Vagina (tissue), 2 donors: ENCODE measurements around the gene MRPL24. TPM values are rescaled to one million over a fixed set of nuclear protein-coding genes. Genes with fewer than 3 reads are reported as not detected.

Experiments
- DNase-seq, 2 donors: peaks; one replicate each; pipeline ENCODE4 v3.0.0-alpha.2; 2017; ENCODE audit errors: extremely low spot score in 2 of 2
- H3K27ac ChIP-seq: fragments of 200-600 bp; sonication (generic); one replicate; pipeline ENCODE4 v1.5.1; 2019
- H3K27me3 ChIP-seq: fragments of 200-600 bp; sonication (generic); one replicate; pipeline ENCODE4 v1.5.1; 2019
- H3K36me3 ChIP-seq, 2 donors: fragments of 200-600 bp; sonication (generic); one replicate each; pipeline ENCODE4 v1.5.1; 2017 to 2019
- H3K4me1 ChIP-seq: fragments of 200-600 bp; sonication (generic); one replicate; pipeline ENCODE4 v1.5.1; 2019
- H3K4me3 ChIP-seq, 2 donors: fragments of 200-600 bp; sonication (generic); 1 replicate in 1 of 2; 2 replicates in 1 of 2; pipeline ENCODE4 v1.5.1; 2016 to 2019
- H3K9me3 ChIP-seq: fragments of 200-600 bp; sonication (generic); one replicate; pipeline ENCODE4 v1.5.1; 2019
- POLR2A ChIP-seq, 2 donors: fragments of 450-650 bp; IDR thresholded peaks; one replicate each; pipeline ENCODE4 v1.6.1; 2017; ENCODE audit warnings: antibody characterized with exemption in 2 of 2, mild to moderate bottlenecking in 2 of 2, moderate library complexity in 2 of 2
- POLR2AphosphoS5 ChIP-seq, 2 donors: sonication (generic); formaldehyde crosslinking; IDR thresholded peaks; one replicate each; pipeline ENCODE4 v1.9.0; 2017; ENCODE audit warnings: antibody characterized with exemption in 2 of 2, mild to moderate bottlenecking in 2 of 2, low read depth in 1 of 2; ENCODE audit not compliant: insufficient read depth in 1 of 2
- intact Hi-C: fragments of 100-400 bp; cut with DNase I; formaldehyde crosslinking; loops from one replicate; pipeline ENCODE4 v1.15.1; 2023
- total RNA-seq: library from RNA; depleted of rRNA; stranded (reverse); fragments of >200 nt; gene quantifications from one replicate; pipeline ENCODE4 v1.2.3, GENCODE V29; 2016
- TF ChIP-seq, protein P1 (sequence below), 3 experiments: fragments of 450-650 bp in 2 of 3; fragments of 200-600 bp in 1 of 3; sonication (generic) in 1 of 3; IDR thresholded peaks; one replicate each; pipeline ENCODE4 v1.5.1; 2017 to 2019; ENCODE audit warnings: antibody characterized with exemption in 3 of 3, mild to moderate bottlenecking in 2 of 3, moderate library complexity in 2 of 3

MRPL24 gene
- total RNA-seq, 1 donor from 2014 or later = 40.0 TPM

DNA sequence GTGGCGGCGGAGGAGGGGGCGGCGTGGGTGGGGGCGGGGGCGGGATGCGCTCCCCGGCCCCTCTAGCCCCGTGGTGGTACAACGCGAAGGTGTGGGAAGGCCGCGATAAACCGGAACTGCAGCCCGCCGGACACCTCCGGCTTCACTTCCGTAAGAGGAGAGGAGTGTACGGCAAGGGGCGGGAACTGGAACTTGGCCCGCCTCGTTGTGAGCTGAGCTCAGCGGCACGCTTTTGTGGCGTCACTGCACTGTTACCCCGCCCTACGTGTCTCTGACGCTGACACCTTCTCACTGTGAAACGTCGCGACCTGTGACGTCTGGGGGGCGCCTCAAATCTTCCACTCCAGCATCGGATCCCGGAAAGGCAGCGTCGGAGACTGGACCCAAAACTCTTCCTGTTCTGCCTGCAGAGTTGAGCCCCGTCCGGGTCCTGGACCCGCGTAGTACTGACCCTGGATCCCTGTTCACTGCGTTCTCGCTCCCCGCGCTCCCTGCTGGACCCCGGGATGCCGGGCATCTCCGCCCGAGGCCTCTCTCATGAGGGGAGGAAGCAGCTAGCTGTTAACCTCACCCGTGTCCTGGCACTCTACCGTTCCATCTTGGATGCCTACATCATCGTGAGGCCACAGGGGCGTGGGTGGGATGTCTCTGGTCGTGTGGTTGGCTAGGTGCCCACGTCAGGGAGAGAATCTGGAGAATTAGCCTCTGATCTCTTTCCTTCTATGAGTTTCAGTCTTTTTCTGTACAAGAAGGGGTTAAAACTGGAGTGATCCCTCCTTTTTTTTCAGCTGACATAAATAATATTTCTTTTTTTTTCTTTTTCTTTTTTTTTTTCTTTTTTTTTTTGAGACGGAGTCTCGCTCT, 12.1 kb downstream of the MRPL24 start, which contains the start of gene ISG20L2:
TSS of gene ISG20L2 (minus strand) at position 168 of the 864 bp plus-strand sequence. CDS start 1,114 bp downstream, outside the sequence.
- peak within 1 kb of the TSS; percentile 83 to 90 for H3K4me3 ChIP-seq
- TF ChIP-seq, protein P1, sequence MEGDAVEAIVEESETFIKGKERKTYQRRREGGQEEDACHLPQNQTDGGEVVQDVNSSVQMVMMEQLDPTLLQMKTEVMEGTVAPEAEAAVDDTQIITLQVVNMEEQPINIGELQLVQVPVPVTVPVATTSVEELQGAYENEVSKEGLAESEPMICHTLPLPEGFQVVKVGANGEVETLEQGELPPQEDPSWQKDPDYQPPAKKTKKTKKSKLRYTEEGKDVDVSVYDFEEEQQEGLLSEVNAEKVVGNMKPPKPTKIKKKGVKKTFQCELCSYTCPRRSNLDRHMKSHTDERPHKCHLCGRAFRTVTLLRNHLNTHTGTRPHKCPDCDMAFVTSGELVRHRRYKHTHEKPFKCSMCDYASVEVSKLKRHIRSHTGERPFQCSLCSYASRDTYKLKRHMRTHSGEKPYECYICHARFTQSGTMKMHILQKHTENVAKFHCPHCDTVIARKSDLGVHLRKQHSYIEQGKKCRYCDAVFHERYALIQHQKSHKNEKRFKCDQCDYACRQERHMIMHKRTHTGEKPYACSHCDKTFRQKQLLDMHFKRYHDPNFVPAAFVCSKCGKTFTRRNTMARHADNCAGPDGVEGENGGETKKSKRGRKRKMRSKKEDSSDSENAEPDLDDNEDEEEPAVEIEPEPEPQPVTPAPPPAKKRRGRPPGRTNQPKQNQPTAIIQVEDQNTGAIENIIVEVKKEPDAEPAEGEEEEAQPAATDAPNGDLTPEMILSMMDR (IDR thresholded peaks at IDR 0.05) = peak in 1 of 3 experiments; percentile 8
- TF ChIP-seq POLR2AphosphoS5 (IDR thresholded peaks at IDR 0.05; ENCODE audit: insufficient read depth in 1 of 2, low read depth in 1 of 2) (peak; percentile 71 to 93), POLR2A (IDR thresholded peaks at IDR 0.05) (peak in 1 of 2 donors; percentile 50)
- DNase-seq = peak; percentile 99
- intact Hi-C loops = no loop called here
- peaks cover 59% of the 10 kb centered on the region for H3K4me1 ChIP-seq
- no peaks in the 10 kb centered on the region for H3K27me3 ChIP-seq
- H3K27ac ChIP-seq = peak within 1 kb of the TSS; percentile 99
- peaks cover 0 to 7% of the 10 kb centered on the region in 2 donors for H3K36me3 ChIP-seq
- H3K9me3 ChIP-seq = no peaks in the 10 kb centered on the region

DNA sequence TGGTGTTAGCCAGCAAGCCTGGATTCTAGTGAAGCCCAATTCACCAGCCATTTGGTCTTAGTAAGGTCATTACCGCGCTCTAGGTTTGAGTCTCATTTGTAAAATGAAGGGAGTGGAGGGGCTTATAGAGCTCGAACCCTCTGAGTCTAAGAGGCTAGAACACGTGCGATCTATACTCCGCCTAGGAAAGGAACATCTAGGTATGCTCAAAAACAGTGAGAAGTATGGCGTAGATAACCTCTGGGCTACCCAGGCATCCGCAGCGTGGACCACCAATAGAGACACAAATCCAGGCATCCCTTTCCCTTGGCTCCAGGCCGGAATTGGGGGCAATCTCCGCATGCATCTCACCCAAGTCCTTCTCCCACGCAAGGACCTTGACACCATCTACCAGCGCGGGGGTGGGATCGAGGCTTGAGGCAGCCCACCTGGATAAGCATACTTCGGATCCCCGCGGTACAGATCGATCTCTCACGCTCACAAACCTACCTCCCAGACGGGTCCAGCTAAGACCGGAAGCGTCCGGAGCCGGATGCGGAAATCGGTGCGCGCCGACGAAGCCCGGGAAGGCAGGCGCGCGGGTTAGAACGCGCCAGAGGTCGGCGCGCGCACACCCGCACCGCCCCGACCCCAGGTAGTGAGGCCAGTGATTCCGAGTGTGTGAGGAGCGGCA, 12.8 kb downstream of the MRPL24 start, which contains the start of gene METTL25B:
TSS of gene METTL25B (plus strand) at position 544 of the 673 bp plus-strand sequence. CDS start 636 bp downstream, outside the sequence.
- Histone ChIP-seq H3K4me1 (peaks cover 59% of the 10 kb centered on the region), H3K27me3 (no peaks in the 10 kb centered on the region), H3K27ac (peak within 1 kb of the TSS; percentile 99), H3K9me3 (no peaks in the 10 kb centered on the region), H3K4me3 (peak within 1 kb of the TSS; percentile 83 to 90), H3K36me3 (peaks cover 0 to 15% of the 10 kb centered on the region in 2 donors)
- peak in 1 of 2 donors; percentile 96 for DNase-seq
- intact Hi-C loops = loop anchor here (2.0 kb wide), 1 partner anchor 23 kb away; the partner anchor contains the start of gene CRABP2
- TF ChIP-seq POLR2AphosphoS5 (IDR thresholded peaks at IDR 0.05; ENCODE audit: insufficient read depth in 1 of 2, low read depth in 1 of 2) (no peak), POLR2A (IDR thresholded peaks at IDR 0.05) (peak in 1 of 2 donors; percentile 2)
- TF ChIP-seq, protein P1 (IDR thresholded peaks at IDR 0.05) = no peak

DNA sequence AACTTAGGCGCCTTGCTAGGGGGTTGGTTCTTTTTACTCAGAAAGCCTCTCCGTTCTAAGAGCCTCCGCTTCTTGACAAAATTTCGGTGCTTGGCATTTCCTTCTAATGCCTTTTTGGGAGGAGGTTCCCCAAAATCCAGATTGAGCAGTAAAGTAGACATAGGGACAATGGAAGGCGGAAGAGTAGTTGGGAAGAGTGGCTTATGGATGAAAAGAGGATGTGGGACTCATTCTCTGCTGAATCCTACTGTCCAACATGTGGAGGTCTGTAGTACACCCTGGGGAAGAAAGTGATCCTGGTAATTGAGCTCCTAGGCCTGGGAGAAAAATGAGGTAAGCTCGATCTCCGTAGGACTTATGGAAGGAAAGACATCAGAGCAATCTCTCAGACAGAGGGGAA, 13.4 kb downstream of the MRPL24 start:
- Histone ChIP-seq H3K36me3 (peaks cover 0 to 20% of the 10 kb centered on the region in 2 donors), H3K4me3 (peak overlapping the region; percentile 83 to 90), H3K9me3 (no peaks in the 10 kb centered on the region), H3K27ac (peak overlapping the region; percentile 99), H3K27me3 (no peaks in the 10 kb centered on the region), H3K4me1 (peaks cover 59% of the 10 kb centered on the region)
- intact Hi-C loops = loop anchor here (2.0 kb wide), 1 partner anchor 23 kb away; the partner anchor contains the start of gene CRABP2
- TF ChIP-seq POLR2AphosphoS5 (IDR thresholded peaks at IDR 0.05; ENCODE audit: insufficient read depth in 1 of 2, low read depth in 1 of 2) (no peak), POLR2A (IDR thresholded peaks at IDR 0.05) (no peak)
- TF ChIP-seq, protein P1 (IDR thresholded peaks at IDR 0.05) = no peak
- DNase-seq = no peak

DNA sequence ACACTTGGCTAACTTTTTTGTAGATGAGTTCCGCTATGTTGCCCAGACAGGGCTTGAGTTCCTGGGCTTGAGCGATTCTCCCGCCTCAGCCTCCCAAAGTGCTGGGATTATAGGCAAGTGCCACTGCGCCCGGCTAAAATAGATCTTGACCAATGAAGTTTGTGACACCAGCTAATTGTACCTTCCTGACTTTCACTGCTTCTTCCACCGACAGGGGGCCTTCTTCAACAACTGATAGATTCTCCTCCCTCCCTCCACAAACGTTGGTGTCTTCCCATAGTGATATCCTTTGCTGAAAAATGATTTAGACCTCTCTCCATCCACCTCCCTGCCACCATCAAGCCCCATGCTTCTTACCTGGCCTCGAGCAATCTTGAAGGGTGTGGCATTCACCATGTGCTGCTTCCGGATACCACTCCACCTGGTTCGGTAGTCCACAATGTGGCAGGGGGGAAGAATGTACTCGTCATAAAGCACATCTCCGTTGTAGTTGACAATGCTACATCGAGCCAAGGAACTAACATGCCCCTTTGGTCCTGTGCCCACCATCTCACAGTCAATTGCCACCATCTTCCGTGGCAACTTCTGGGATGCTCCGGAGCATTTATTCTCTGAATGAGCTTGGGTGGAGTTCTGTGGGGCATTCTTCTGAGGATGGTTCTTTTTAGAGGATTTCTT, 14.2 kb downstream of the MRPL24 start:
- intact Hi-C loops = loop anchor here (1.0 to 2.0 kb wide), 2 partner anchors 22 to 37 kb away; partner anchors contain the start of gene CRABP2
- no peak for DNase-seq
- Histone ChIP-seq H3K27me3 (no peaks in the 10 kb centered on the region), H3K4me1 (peaks cover 59% of the 10 kb centered on the region), H3K27ac (peak overlapping the region; percentile 99), H3K36me3 (peaks cover 0 to 22% of the 10 kb centered on the region in 2 donors), H3K9me3 (no peaks in the 10 kb centered on the region), H3K4me3 (peak overlapping the region; percentile 11 to 37)
- TF ChIP-seq, protein P1 (IDR thresholded peaks at IDR 0.05) = peak in 1 of 3 experiments; percentile 18
- TF ChIP-seq POLR2A (IDR thresholded peaks at IDR 0.05) = no peak
